MG63 (cell line): ENCODE data around the gene C9orf40. TPM values are rescaled to one million over a fixed set of nuclear protein-coding genes. Genes with fewer than 3 reads are reported as not detected.
A peak's percentile ranks its signal among the peaks of the same experiment; 100 is the strongest.

Experiments
- DNase-seq: peaks from one replicate; pipeline ENCODE4 v3.0.0-alpha.2; 2020
- H3K27me3 ChIP-seq: fragments of 250-450 bp; sonication (Bioruptor Pico); 2 replicates; pipeline ENCODE4 v1.5.1; 2020; ENCODE audit warnings: mild to moderate bottlenecking, moderate library complexity
- H3K36me3 ChIP-seq: fragments of 250-450 bp; sonication (Bioruptor Pico); 2 replicates; pipeline ENCODE4 v1.5.1; 2020; ENCODE audit warnings: mild to moderate bottlenecking, moderate library complexity
- H3K4me3 ChIP-seq: fragments of 250-450 bp; sonication (Bioruptor Pico); 2 replicates; pipeline ENCODE4 v1.5.1; 2020; ENCODE audit warnings: mild to moderate bottlenecking, moderate library complexity
- H3K9me3 ChIP-seq: fragments of 250-450 bp; sonication (Bioruptor Pico); 2 replicates; pipeline ENCODE4 v1.5.1; 2020; ENCODE audit warnings: mild to moderate bottlenecking, moderate library complexity
- total RNA-seq: library from RNA; depleted of rRNA; stranded (reverse); fragments of >200 nt; shearing (Covaris generic); gene quantifications from 2 replicates; pipeline ENCODE4 v1.2.3, GENCODE V29; 2014; ENCODE audit warnings: low replicate concordance; rRNA removed

Gene C9orf40, protein sequence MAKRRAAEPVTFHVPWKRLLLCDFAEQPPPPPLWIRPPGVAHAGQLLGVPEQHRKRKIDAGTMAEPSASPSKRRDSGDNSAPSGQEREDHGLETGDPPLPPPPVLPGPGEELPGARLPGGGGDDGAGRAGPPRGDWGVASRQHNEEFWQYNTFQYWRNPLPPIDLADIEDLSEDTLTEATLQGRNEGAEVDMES
- 6.9 and 9.6 TPM in 2 replicates for total RNA-seq

DNA sequence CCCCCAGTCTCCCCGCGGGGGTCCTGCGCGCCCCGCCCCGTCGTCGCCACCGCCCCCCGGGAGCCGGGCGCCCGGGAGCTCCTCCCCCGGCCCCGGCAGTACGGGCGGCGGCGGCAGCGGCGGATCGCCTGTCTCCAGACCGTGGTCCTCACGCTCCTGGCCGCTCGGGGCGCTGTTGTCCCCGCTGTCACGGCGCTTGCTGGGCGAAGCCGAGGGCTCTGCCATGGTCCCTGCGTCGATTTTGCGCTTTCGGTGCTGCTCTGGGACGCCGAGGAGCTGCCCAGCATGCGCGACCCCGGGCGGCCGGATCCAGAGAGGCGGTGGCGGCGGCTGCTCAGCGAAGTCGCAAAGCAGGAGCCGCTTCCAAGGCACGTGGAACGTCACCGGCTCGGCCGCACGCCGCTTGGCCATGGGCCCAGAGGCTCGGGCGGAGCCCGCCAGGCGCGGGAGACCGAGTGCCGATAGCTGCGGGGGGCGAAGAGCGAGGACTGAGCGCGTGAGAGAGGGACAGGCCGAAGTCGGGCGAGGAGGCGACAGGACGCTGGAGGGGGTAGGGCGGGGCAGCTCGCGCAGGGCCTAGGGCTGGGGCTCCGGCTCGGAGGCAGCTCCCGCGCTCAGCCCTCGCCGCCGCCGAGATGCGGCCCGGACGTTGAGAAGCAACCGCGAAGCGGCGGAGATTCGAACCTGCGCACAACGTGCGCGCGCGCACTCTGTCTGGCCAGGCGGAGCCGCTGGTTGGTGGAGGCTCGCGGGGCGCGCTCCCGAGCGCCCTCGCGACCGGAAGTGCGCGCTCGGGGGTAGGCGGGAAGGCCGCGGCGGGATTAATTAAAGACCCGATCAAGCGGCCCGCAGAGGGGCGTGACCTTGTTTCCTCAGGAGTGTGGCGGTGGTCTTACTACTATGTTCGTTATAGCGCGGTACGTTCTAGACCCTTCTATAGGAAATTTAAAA lies at the start of gene C9orf40:
TSS of gene C9orf40 (minus strand) at position 712 of the 951 bp plus-strand sequence. CDS start at position 411, 301 bp downstream.
- Histone ChIP-seq H3K9me3 (no peaks in the 10 kb centered on the region), H3K36me3 (no peaks in the 10 kb centered on the region), H3K4me3 (peak within 1 kb of the TSS; percentile 91), H3K27me3 (no peaks in the 10 kb centered on the region)
- peak; percentile 86 for DNase-seq

DNA sequence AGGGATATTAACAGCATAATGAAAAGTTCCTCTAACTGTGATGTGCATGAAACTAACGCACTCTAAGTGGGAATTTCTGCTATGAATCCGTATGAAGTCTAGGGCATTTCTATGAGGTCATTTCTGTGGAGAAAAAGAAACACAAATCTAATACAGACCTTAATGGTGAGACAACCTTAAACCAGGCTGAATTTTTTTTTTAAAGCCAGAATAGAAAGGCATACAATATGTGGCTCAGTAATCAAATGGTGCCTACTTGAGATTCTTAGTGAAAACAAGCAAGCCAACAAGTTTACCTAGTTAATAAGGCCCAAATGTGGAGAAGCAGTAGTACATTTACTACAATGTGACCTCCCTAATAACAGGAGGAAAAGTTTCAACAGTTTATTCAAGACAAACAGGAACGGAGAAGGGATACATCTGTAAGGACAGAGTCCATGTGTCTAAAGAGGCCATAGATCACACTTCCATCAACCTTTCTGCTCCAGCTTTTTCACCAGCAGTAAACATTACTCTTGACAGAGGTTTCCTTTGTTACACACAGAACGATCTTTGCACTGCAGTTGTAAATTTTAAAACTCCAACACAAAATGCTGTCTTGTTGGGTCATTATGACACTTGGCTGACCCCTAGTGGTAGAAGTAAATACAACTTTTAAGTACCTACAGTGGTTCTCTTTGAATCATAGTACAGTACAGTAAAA lies 49.2 kb upstream of the C9orf40 start:
- Histone ChIP-seq H3K4me3 (no peak overlapping the region), H3K36me3 (no peaks in the 10 kb centered on the region; the same call in 1 of the 2 replicates)

DNA sequence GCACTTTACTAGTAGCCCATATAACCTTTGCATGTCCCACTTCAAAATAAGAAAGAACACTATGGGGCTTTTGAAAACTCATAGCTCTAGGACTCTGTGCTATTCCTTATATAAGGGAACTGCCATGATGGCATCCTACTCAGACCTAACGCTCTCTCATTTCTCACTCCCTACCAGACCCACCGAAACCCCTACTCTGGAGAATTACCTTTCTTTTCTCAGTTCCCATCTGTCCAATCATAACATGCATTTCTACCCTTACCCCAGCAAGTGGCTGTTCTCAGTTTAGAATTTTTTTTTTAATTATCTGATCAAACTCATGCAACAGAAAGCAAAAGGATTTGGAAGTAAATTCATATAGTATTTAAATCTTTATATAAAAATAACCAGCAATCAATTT lies 48.1 kb upstream of the C9orf40 start:
- no peak overlapping the region for H3K4me3 ChIP-seq
- no peak for DNase-seq
- peaks cover 3% of the 10 kb centered on the region for H3K36me3 ChIP-seq
- H3K9me3 ChIP-seq = no peaks in the 10 kb centered on the region
- H3K27me3 ChIP-seq = no peaks in the 10 kb centered on the region

More for the DNA sequence above, 49.2 kb upstream of the C9orf40 start:
- no peak for DNase-seq
- no peaks in the 10 kb centered on the region for H3K27me3 ChIP-seq
- H3K9me3 ChIP-seq = no peaks in the 10 kb centered on the region

DNA sequence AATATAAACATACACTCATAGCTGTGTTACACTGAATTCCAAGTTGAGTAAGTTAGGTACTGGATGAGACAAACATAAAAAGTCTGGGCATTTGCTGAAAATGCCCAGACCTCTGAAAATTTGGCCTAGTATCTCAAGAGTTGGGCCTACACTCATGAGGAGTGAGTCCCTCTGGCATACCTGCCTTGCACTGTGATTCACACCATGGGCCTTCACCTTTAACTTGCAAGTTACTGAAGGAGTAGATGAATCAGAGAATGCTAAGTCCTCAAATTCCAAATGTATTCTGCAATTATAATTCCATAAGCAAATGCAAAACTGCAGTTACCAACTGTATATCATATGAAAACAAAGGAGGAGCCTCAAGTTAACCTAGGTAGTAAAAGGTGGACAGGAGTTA lies 32.3 kb upstream of the C9orf40 start:
- Histone ChIP-seq H3K9me3 (no peaks in the 10 kb centered on the region), H3K27me3 (no peaks in the 10 kb centered on the region), H3K36me3 (no peaks in the 10 kb centered on the region; the same call in 1 of the 2 replicates), H3K4me3 (no peak overlapping the region)
- no peak for DNase-seq

DNA sequence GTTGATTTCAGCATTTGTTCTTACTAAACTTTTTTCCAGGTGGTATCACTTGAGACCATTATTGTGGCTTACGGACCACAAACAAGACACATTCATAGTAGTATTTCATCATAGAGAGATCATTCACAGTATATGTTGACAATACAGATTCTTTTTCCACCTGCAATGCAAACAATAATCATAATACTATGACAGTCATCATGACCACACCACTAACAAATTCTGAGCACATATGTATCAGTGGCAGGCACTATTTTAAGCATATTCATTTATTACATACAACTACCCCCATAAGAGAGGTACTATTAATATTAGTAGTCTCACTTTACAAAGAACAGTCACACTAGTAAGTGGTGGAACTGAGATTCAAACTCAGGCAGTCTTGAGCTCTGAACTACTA lies 31.0 kb upstream of the C9orf40 start:
- no peaks in the 10 kb centered on the region for H3K27me3 ChIP-seq
- H3K9me3 ChIP-seq = no peaks in the 10 kb centered on the region
- H3K4me3 ChIP-seq = no peak overlapping the region
- H3K36me3 ChIP-seq = no peaks in the 10 kb centered on the region; the same call in 1 of the 2 replicates
- no peak for DNase-seq

DNA sequence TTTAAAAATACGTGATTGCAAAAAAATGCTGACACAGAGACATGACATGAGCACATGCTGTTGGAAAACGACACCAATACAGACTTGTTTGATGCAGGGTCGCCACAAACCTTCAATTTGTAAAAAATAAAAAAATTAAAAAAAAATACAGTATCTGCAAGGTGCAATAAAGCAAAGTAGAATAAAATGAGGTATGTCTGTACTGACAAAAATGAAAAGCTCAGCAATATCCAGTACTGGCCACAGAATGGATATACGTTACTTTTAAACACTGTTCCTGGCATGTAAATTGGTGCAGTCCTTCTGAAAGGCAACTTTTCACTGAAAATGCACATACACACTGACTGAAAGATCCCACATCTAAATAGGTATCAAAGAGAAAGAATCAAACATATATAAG lies 27.1 kb upstream of the C9orf40 start:
- Histone ChIP-seq H3K4me3 (no peak overlapping the region), H3K27me3 (no peaks in the 10 kb centered on the region), H3K36me3 (no peaks in the 10 kb centered on the region), H3K9me3 (no peaks in the 10 kb centered on the region)
- DNase-seq = no peak

DNA sequence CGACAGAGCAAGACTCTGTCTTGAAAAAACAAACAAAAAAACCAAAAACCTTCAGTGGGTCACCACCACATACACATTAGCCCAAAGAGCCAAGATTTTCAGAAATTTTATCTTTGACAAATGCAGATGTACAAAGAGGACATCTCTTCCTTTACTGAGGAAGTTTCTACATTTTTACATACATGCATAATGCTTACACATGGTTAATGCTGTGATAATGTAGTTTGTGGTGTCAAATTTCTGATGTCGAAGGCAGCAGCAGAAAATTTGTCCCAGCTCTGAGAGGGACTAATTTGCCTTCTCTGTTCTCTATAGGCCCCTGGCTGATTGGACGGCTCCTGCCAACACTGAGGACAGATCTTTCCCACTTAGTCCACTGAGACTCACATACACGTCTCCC lies 24.6 kb upstream of the C9orf40 start:
- Histone ChIP-seq H3K4me3 (no peak overlapping the region), H3K9me3 (no peaks in the 10 kb centered on the region), H3K36me3 (no peaks in the 10 kb centered on the region), H3K27me3 (no peaks in the 10 kb centered on the region)
- no peak for DNase-seq

DNA sequence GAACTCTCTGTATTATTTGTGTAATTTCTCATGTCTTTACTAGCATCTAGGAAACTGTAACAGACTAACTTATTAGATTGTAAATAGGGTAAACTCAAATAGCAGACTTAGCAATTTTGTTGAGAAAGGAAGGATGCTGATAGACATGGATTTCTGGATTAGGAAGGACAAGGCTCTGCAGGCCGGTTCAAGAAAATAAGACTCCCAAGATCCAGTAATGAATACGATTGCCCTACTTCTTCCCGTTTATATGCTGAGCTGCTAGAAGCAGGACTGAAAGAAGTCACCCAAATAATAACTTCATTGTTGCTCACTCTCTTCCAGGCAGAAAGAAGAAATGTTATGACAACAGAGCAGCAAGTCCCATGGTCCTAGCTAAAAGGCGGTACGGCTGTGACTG lies 22.8 kb upstream of the C9orf40 start:
- Histone ChIP-seq H3K4me3 (no peak overlapping the region), H3K27me3 (no peaks in the 10 kb centered on the region), H3K9me3 (no peaks in the 10 kb centered on the region), H3K36me3 (no peaks in the 10 kb centered on the region)
- DNase-seq = no peak

DNA sequence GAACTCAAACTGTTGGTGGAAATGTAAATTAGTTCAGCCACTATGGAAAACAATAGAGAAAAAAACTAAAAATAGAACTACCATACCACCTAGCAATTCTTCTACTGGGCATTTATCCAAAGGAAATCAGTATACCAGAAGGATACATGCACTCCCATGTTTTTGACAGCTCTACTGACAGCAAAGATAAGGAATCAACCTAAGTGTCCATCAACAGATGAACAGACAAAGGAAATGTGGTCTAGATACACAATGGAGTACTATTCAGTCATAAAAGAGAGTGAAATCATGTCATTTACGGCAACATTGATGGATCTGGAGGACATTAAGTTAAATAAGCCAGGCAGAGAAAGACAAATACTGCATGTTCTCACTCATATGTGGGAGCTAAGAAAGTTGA lies 21.8 kb upstream of the C9orf40 start:
- H3K27me3 ChIP-seq = no peaks in the 10 kb centered on the region
- no peaks in the 10 kb centered on the region for H3K36me3 ChIP-seq
- DNase-seq = no peak
- no peak overlapping the region for H3K4me3 ChIP-seq
- no peaks in the 10 kb centered on the region for H3K9me3 ChIP-seq

DNA sequence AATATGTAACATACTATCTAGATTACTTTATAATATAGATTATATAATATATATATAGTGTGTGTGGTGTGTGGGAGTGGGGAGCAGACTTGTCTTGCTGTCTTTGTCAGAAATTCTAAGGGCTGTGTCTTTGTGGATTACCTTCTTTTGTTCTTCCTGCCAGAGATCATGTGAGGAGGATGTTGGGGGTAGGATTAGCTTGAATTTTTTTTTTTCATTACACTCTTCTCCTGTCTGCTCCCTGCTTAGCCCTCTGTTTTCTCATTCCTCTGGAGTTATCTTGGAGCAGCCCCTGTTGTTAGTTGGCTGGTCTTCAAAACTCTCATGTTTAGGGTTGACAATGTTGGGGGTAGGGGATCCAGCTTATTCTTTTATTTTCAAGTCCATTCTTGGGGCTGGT lies 21.0 kb upstream of the C9orf40 start:
- no peaks in the 10 kb centered on the region for H3K9me3 ChIP-seq
- DNase-seq = no peak
- no peaks in the 10 kb centered on the region for H3K27me3 ChIP-seq
- no peak overlapping the region for H3K4me3 ChIP-seq
- H3K36me3 ChIP-seq = no peaks in the 10 kb centered on the region

DNA sequence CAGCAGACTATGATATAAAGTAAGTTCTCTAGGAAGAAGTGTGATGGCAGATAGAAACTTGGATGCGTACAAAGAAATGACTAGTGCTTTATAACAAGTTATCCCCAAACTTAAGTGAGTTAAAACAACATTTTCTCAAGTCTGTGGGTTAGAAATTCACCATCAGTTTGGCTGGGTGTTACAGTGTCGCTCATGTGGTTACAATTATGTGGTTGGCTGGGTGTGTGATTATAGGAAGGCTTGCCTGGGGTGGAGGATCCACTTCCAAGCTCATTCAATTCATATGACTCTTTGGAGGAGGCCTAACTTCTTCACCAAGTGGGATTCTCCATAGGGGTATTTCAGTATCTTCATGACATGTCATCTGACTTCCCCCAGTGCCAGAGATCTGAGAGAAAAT lies 10.3 kb upstream of the C9orf40 start:
- H3K27me3 ChIP-seq = no peaks in the 10 kb centered on the region
- H3K36me3 ChIP-seq = no peaks in the 10 kb centered on the region; the same call in 1 of the 2 replicates
- H3K4me3 ChIP-seq = no peak overlapping the region
- no peak for DNase-seq
- H3K9me3 ChIP-seq = peaks cover 2% of the 10 kb centered on the region; the same call in 1 of the 2 replicates

DNA sequence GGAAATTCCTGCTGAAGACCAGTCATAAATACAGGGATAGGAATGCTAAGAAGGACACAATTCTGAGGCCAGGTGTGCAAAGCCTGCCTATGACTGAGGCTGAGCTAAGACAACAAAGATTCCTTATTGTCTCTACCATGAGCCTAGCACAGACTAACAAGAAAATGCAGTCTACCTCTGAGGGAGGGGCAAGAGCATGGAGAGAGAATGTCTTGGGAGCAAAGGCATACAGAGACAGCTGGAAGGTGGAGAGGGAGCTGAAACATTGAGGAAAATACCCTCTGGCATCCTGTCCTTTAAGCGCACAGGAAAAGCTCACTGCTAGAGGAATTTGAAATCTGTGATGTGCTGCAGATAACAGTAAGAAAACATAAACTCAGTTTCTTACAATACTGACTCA lies 8.8 kb upstream of the C9orf40 start:
- Histone ChIP-seq H3K27me3 (no peaks in the 10 kb centered on the region), H3K9me3 (peaks cover 2% of the 10 kb centered on the region; the same call in 1 of the 2 replicates), H3K36me3 (no peaks in the 10 kb centered on the region; the same call in 1 of the 2 replicates), H3K4me3 (no peak overlapping the region)
- no peak for DNase-seq

DNA sequence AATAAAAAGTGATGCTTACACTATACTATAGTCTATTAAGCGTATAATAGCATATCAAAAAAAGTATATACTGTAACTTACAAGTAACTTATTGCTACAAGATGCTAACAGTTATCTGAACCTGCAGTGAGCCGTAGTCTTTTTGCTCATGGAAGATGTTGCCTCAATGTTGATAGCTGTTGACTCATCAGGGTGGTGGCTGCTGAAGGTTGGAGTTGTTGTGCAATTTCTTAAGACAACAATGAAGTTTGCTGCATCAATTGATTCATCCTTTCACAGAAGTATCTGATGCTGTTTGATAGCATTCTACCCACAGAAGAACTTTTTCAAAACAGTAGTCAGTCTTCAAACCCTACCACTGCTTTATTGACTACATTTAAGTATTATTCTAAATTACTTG lies 7.8 kb upstream of the C9orf40 start:
- no peak for DNase-seq
- peaks cover 2% of the 10 kb centered on the region; the same call in 1 of the 2 replicates for H3K9me3 ChIP-seq
- H3K27me3 ChIP-seq = no peaks in the 10 kb centered on the region
- no peaks in the 10 kb centered on the region; the same call in 1 of the 2 replicates for H3K36me3 ChIP-seq
- H3K4me3 ChIP-seq = no peak overlapping the region

DNA sequence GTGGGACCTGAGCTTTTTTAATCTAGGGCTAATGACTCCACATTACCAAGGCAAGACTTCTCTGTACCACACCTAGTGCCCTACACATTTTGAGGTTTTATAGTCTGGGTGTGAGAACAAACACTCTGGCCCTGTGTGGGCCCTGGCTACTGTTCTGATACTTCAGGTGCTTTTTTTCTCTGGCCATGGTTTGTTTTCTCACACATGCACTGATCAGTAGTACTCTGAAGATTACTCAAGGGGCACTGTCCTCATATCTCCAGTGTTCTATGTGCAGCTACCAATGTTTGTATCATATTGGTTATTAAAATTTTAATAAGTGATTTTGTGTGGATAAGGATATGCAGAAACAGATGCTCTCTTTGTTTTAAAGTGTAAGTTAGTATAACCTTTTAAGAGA lies 5.9 kb upstream of the C9orf40 start:
- no peaks in the 10 kb centered on the region for H3K27me3 ChIP-seq
- no peaks in the 10 kb centered on the region; the same call in 1 of the 2 replicates for H3K36me3 ChIP-seq
- peaks cover 2% of the 10 kb centered on the region; the same call in 1 of the 2 replicates for H3K9me3 ChIP-seq
- H3K4me3 ChIP-seq = no peak overlapping the region
- no peak for DNase-seq

DNA sequence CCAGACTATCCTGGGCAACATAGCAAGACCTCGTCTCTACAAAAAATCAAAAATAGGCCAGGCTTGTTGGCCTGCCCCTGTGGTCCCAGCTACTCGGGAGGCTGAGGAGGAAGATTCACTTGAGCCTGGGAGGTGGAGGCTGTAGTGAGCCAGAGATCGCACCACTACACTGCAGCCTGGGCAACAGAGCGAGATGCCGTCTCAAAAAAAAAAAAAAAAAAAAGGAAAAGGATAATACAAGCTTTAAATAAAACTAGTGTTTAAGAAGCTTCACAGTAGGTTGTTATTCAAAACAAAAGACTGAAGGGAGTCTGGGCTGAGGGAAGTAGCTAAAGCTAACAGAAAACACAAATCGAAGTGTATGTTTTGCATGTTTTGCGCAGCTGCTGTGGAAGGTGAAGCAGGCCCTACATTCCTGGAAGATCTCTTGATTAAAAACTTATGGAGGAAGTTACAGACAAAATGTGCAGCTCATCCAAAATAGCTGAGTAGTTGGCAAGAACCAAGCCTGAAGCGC lies 581 bp upstream of the C9orf40 start:
- Histone ChIP-seq H3K9me3 (no peaks in the 10 kb centered on the region), H3K27me3 (no peaks in the 10 kb centered on the region), H3K4me3 (peak overlapping the region; percentile 91), H3K36me3 (no peaks in the 10 kb centered on the region)
- peak; percentile 6 for DNase-seq

DNA sequence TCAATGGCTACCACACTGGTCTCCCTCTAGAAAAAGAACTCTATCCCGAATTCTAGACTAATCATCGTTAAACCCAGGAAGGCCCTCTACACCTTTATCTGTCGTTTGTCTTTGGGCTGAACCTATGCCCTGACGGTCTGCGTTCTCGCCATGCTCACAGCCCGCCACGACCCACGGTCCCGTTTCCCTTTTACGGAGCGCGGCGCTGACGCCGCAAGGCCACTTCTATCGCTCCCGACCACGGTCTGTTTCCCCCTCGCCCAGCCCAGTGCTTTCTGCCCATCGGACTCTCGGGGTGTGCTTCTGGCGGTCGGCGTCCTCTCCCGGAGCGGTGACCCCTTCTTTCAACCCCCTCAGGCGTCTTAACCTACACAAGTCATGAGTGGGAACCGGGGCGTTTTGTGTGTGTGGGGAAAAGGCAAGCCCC lies 974 bp downstream of the C9orf40 start:
- no peaks in the 10 kb centered on the region for H3K27me3 ChIP-seq
- peak overlapping the region; percentile 91 for H3K4me3 ChIP-seq
- no peaks in the 10 kb centered on the region; the same call in 1 of the 2 replicates for H3K36me3 ChIP-seq
- DNase-seq = peak; percentile 20
- no peaks in the 10 kb centered on the region for H3K9me3 ChIP-seq
